Activated T-cell treated with anti-CD3 and anti-CD28 coated beads, Interleukin-2, amount 50 U/mL, for 4 hours (primary cell): ENCODE results near the gene CEP63. TPM values are rescaled to one million over a fixed set of nuclear protein-coding genes. Genes with fewer than 3 reads are reported as not detected.

Experiments
- ATAC-seq, 2 donors: fragments of 200-7000 bp; cut with Tn5 transposase; one replicate each; pipeline ENCODE4 v1.10.0; 2021
- DNase-seq: peaks from one replicate; pipeline ENCODE4 v3.0.0-alpha.2; 2020
- H3K27me3 Mint-ChIP-seq: one replicate; pipeline ENCODE4 v1.8.0; 2021; ENCODE audit warnings: low read depth, mixed read lengths
- H3K36me3 Mint-ChIP-seq: one replicate; pipeline ENCODE4 v1.8.0; 2022; ENCODE audit warnings: mixed read lengths; ENCODE audit not compliant: insufficient read depth
- H3K4me1 Mint-ChIP-seq: one replicate; pipeline ENCODE4 v1.8.0; 2021; ENCODE audit warnings: low read depth, mixed read lengths
- H3K4me3 Mint-ChIP-seq: one replicate; pipeline ENCODE4 v1.8.0; 2021; ENCODE audit warnings: mild to moderate bottlenecking, moderate library complexity, mixed read lengths
- H3K9me3 Mint-ChIP-seq: one replicate; pipeline ENCODE4 v1.8.0; 2021; ENCODE audit warnings: mixed read lengths
- total RNA-seq, 3 donors: library from RNA; stranded (reverse); gene quantifications; one replicate each; pipeline ENCODE4 v1.2.1, GENCODE V29; 2021

The CEP63 gene
- total RNA-seq, 3 donors from 2014 or later = 15.6 to 18.3 (median 17.6) TPM

- H3K9me3 Mint-ChIP-seq = no peaks in the 10 kb centered on the region
- H3K4me1 Mint-ChIP-seq = no peaks in the 10 kb centered on the region
- ATAC-seq = no peak
- peaks cover 11% of the 10 kb centered on the region for H3K27me3 Mint-ChIP-seq
- no peak for DNase-seq
- no peaks in the 10 kb centered on the region for H3K36me3 Mint-ChIP-seq
- H3K4me3 Mint-ChIP-seq = no peak overlapping the region
Observed at GRCh38 chr3:134608771-134609435, 123.0 kb downstream of the CEP63 start.

- H3K4me1 Mint-ChIP-seq = no peaks in the 10 kb centered on the region
- no peak overlapping the region for H3K4me3 Mint-ChIP-seq
- no peaks in the 10 kb centered on the region for H3K36me3 Mint-ChIP-seq
- no peak for ATAC-seq
- H3K27me3 Mint-ChIP-seq = peaks cover 11% of the 10 kb centered on the region
- DNase-seq = no peak
- H3K9me3 Mint-ChIP-seq = no peaks in the 10 kb centered on the region
Observed at GRCh38 chr3:134609821-134610431, 124.1 kb downstream of the CEP63 start.

GRCh38 chr3:134610432-134611385 is 124.9 kb downstream of the CEP63 start:
- H3K4me3 Mint-ChIP-seq = no peak overlapping the region
- H3K27me3 Mint-ChIP-seq = peaks cover 11% of the 10 kb centered on the region
- no peaks in the 10 kb centered on the region for H3K9me3 Mint-ChIP-seq
- DNase-seq (no peak), ATAC-seq (no peak)
- H3K4me1 Mint-ChIP-seq = no peaks in the 10 kb centered on the region
- no peaks in the 10 kb centered on the region for H3K36me3 Mint-ChIP-seq

DNA sequence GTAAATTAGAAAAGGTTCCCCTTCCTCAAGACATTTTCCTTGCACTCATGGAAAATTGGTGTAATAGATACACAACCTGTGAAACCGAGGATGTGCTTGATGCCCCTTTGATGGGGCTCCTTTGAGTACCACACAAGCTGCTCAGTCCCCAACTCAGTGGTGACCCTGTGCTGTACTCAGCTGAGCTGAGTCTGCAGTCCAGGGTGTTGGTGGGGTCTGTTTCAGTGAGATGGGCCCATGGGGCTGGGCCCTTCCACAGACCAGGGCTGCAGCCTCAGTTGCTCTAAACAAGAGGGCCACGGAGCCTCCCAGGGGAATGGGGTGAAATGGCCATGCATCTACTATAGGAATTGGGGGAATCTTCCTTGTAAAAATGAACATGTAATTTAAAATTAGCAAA is 125.7 kb downstream of the CEP63 start:
- Mint-ChIP-seq H3K27me3 (peaks cover 7% of the 10 kb centered on the region), H3K36me3 (no peaks in the 10 kb centered on the region), H3K4me1 (no peaks in the 10 kb centered on the region), H3K4me3 (no peak overlapping the region), H3K9me3 (no peaks in the 10 kb centered on the region)
- no peak for ATAC-seq
- DNase-seq = no peak

- ATAC-seq (no peak), DNase-seq (no peak)
- Mint-ChIP-seq H3K36me3 (no peaks in the 10 kb centered on the region), H3K9me3 (no peaks in the 10 kb centered on the region), H3K4me3 (no peak overlapping the region), H3K27me3 (peaks cover 3% of the 10 kb centered on the region), H3K4me1 (no peaks in the 10 kb centered on the region)
Observed at GRCh38 chr3:134613006-134613520, 127.2 kb downstream of the CEP63 start.

DNA sequence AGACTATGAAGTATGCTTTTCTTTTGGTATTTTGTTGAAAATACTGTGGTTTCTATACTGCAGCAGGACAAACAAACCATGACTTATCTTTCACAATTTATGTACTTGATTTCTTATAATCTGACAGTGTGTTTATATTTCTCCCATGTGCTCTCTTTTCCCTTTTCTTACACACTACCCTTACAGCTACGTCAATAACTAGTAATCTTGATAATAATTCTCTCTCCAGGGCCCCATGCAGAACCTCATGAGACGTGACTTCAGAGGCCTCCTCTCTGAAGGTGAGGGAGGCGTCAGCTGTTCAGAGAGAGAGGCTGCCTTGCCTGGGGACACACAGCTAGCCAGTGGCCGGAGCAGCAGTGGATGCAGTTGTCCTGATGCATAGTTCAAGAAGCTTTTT is 129.1 kb downstream of the CEP63 start:
- no peak overlapping the region for H3K4me3 Mint-ChIP-seq
- H3K4me1 Mint-ChIP-seq = no peaks in the 10 kb centered on the region
- DNase-seq = no peak
- H3K9me3 Mint-ChIP-seq = no peaks in the 10 kb centered on the region
- no peaks in the 10 kb centered on the region for H3K36me3 Mint-ChIP-seq
- no peaks in the 10 kb centered on the region for H3K27me3 Mint-ChIP-seq
- ATAC-seq = no peak

DNA sequence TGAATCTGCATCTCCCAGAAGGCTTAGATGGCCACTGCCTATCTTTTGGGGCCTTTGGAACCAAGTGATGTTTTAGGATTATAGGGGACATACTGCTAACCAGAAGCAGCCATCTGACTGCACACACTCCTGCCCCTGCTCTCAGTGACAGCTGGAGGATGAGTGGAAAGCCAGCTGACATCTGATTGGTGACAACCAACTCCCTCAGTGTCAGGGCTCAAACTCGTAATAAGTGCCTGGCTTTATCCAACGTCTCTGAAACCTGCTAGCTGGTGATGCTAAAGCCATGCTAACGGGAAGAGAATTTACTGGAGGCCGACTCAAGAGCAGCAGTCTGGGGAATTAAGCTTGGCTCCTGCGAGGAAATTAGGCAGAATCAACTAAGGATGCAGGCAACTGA is 129.9 kb downstream of the CEP63 start:
- H3K27me3 Mint-ChIP-seq = no peaks in the 10 kb centered on the region
- H3K9me3 Mint-ChIP-seq = no peaks in the 10 kb centered on the region
- ATAC-seq = no peak
- no peaks in the 10 kb centered on the region for H3K36me3 Mint-ChIP-seq
- DNase-seq = no peak
- no peaks in the 10 kb centered on the region for H3K4me1 Mint-ChIP-seq
- no peak overlapping the region for H3K4me3 Mint-ChIP-seq

GRCh38 chr3:134617608-134618477 is 132.0 kb downstream of the CEP63 start:
- Mint-ChIP-seq H3K4me3 (no peak overlapping the region), H3K4me1 (no peaks in the 10 kb centered on the region), H3K27me3 (no peaks in the 10 kb centered on the region), H3K36me3 (no peaks in the 10 kb centered on the region), H3K9me3 (no peaks in the 10 kb centered on the region)
- DNase-seq = no peak
- no peak for ATAC-seq

DNA sequence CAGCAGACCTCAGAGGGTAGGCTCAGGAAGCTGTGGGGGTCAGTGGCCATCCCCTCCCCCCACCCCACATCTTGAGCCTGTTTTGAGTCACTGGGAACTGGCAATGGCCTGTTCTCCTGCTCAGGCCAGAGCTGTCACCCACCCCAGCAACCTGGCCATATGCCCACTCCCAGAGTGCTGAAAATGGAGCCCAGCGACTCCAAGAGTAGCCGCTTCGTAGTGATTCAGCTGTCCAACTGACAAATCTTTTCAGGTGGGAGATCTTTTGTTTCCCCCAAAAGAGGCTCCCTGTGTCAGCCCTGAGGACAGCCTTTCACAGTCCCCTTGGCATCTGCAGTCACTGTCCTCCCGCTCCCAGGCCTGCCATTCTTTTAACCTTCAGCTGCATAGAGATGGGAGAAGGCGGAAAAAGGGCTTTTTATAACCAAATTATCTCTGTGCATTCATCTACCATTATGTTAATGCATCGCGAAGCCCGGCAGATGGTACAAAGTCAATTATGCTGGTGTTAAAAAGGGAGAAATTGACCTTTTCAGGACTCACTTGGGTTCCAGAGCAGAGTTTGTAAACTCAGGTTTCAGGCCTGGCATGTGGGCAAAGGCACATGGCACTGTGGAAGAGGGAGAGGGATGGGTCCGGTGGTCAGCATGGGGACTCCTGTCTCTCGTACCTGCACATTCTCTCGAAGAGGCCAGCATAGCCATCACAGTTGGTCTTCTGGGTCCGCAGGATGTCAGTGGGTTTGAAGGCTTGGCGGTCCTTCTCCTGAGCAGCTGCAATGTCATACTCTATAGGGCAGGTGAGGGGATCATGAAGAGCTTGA is 132.8 kb downstream of the CEP63 start:
- Mint-ChIP-seq H3K4me3 (no peak overlapping the region), H3K27me3 (no peaks in the 10 kb centered on the region), H3K36me3 (no peaks in the 10 kb centered on the region), H3K4me1 (no peaks in the 10 kb centered on the region), H3K9me3 (no peaks in the 10 kb centered on the region)
- DNase-seq = no peak
- no peak for ATAC-seq

GRCh38 chr3:134619301-134619615 is 133.4 kb downstream of the CEP63 start:
- no peaks in the 10 kb centered on the region for H3K36me3 Mint-ChIP-seq
- ATAC-seq = no peak
- no peaks in the 10 kb centered on the region for H3K4me1 Mint-ChIP-seq
- H3K4me3 Mint-ChIP-seq = no peak overlapping the region
- no peaks in the 10 kb centered on the region for H3K9me3 Mint-ChIP-seq
- no peaks in the 10 kb centered on the region for H3K27me3 Mint-ChIP-seq
- DNase-seq = no peak

DNA sequence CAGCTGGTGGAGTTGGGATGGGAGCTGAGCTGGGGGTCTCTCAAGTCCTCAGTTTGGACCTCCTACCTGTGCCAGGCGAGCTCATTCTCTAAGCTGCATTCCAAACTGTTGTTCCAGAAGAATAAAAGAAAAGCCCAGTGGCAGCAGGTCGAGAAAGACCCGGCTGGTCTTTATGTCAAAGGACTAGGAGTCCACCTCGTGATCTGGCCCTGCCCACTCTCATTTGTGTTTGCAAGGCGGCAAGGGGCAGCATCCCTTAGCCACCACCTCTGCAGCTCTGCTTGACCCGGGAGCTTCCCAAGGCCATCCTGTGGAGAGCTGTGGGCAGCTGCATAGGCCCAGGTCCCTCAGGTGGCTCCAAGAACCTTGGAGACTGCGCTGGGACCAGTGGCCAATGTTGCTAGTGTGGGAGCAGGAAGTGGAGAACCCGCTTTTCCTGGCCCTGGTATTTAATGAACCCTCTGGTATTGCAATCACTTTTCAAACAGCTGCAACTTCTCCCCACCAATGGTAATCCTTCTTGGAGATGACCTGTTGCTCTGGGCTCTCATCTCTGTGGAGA is 134.1 kb downstream of the CEP63 start:
- Mint-ChIP-seq H3K36me3 (no peaks in the 10 kb centered on the region), H3K4me3 (no peak overlapping the region), H3K9me3 (no peaks in the 10 kb centered on the region), H3K27me3 (no peaks in the 10 kb centered on the region), H3K4me1 (no peaks in the 10 kb centered on the region)
- DNase-seq (no peak), ATAC-seq (no peak)

GRCh38 chr3:134620476-134621115 is 134.7 kb downstream of the CEP63 start:
- no peaks in the 10 kb centered on the region for H3K36me3 Mint-ChIP-seq
- H3K27me3 Mint-ChIP-seq = no peaks in the 10 kb centered on the region
- no peaks in the 10 kb centered on the region for H3K4me1 Mint-ChIP-seq
- DNase-seq (no peak), ATAC-seq (no peak)
- H3K4me3 Mint-ChIP-seq = no peak overlapping the region
- no peaks in the 10 kb centered on the region for H3K9me3 Mint-ChIP-seq

- Mint-ChIP-seq H3K36me3 (no peaks in the 10 kb centered on the region), H3K4me1 (no peaks in the 10 kb centered on the region), H3K27me3 (no peaks in the 10 kb centered on the region), H3K9me3 (no peaks in the 10 kb centered on the region), H3K4me3 (no peak overlapping the region)
- DNase-seq = no peak
- ATAC-seq = no peak
Observed at GRCh38 chr3:134621854-134622253, 136.0 kb downstream of the CEP63 start.
